Esophagus squamous epithelium (tissue), 5 donors: Measurements from ENCODE around the gene AMHR2. TPM values are rescaled to one million over a fixed set of nuclear protein-coding genes. Genes with fewer than 3 reads are reported as not detected.
"Not testable (repeated sequence)": the region's sequence is repeated elsewhere in the genome, so short reads cannot be mapped to it uniquely, and the experiment has no call there.

ENCODE experiments used
- DNase-seq: peaks from one replicate; lab custom pipeline; 2025; lab: John Stamatoyannopoulos, UW
- H3K27ac ChIP-seq, 4 donors: fragments of 200-600 bp; sonication (generic); one replicate each; pipeline ENCODE4 v1.5.1; 2016 to 2019; ENCODE audit warnings: mild to moderate bottlenecking in 1 of 4
- H3K27me3 ChIP-seq, 4 donors: fragments of 200-600 bp; sonication (generic); 1 replicate in 3 of 4; 2 replicates in 1 of 4; pipeline versions ENCODE4 v1.5.1 to v1.6.0; 2017 to 2021; ENCODE audit warnings: antibody characterized with exemption in 1 of 4
- H3K36me3 ChIP-seq, 3 donors: fragments of 200-600 bp; sonication (generic); one replicate each; pipeline ENCODE4 v1.5.1; 2016 to 2019
- H3K4me1 ChIP-seq, 3 donors: fragments of 200-600 bp; sonication (generic); one replicate each; pipeline ENCODE4 v1.5.1; 2017 to 2019
- H3K4me3 ChIP-seq, 4 donors: fragments of 200-600 bp; sonication (generic); 1 replicate in 3 of 4; 2 replicates in 1 of 4; pipeline ENCODE4 v1.5.1; 2016 to 2019; ENCODE audit warnings: mild to moderate bottlenecking in 2 of 4, moderate library complexity in 1 of 4
- H3K9me3 ChIP-seq, 3 donors: fragments of 200-600 bp; sonication (generic); one replicate each; pipeline ENCODE4 v1.5.1; 2016 to 2019
- CTCF ChIP-seq, 6 experiments: fragments of 450-650 bp in 4 of 6; fragments of 200-600 bp in 2 of 6; sonication (generic) in 2 of 6; IDR thresholded peaks; one replicate each; pipeline ENCODE4 v1.5.1; 2016 to 2019; ENCODE audit warnings: antibody characterized with exemption in 6 of 6, mild to moderate bottlenecking in 4 of 6, moderate library complexity in 4 of 6
- POLR2A ChIP-seq, 4 donors: fragments of 450-650 bp; IDR thresholded peaks; one replicate each; pipeline ENCODE4 v1.6.1; 2017; ENCODE audit warnings: antibody characterized with exemption in 4 of 4, mild to moderate bottlenecking in 4 of 4, moderate library complexity in 3 of 4
- WGBS, 2 donors: methylation state at CpG; one replicate each; pipeline ENCODE4 v1.1.5; 2018; 5-methylcytosine and 5-hydroxymethylcytosine counted together
- intact Hi-C: fragments of 100-400 bp; cut with DNase I; formaldehyde crosslinking; loops from one replicate; pipeline ENCODE4 v1.15.0; 2022
- total RNA-seq, 4 donors: library from RNA; depleted of rRNA; stranded (reverse); fragments of >200 nt; gene quantifications; one replicate each; pipeline ENCODE4 v1.1.0, GENCODE V29; 2016
- donor health status: DM: yes; HTN: yes; CAD: no.

AMHR2 gene
- total RNA-seq, 4 donors from 2014 or later = 0.76 TPM; not detected in 3

DNA sequence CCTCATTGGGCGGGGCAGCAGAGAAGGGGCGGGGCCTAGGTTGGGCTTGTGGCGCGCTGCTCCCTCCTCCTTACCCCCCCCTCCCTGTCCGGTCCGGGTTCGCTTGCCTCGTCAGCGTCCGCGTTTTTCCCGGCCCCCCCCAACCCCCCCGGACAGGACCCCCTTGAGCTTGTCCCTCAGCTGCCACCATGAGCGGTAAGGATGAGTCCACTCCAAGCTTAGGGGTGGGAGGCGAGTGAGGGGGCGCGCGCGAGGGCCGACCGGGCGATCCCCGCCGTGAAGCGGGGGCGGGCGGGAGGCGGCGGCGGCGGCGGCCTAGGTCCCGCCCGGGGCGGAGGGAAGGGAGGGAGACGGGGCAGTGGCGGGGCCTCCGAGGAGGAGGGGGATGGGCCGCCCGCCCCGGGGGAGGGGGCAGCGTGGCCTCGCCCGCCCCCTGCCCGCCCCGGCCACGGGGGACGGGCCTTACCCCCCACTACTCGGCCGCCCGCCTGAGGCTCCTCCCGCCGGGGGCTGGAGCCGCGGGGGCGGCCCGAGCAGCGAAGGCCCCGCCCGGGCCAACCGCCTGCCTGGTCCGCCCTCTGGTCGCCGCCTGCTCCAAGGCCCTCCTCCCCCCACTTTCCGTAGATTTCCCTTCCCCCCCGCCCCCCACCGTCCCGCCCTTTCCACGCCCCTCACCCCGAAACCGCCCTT is 43.4 kb upstream of the AMHR2 start, which contains the start of gene SP1:
Gene SP1 (plus strand): TSS at position 73 of the 690 bp plus-strand sequence. CDS start 116 bp downstream, at position 189.
- Histone ChIP-seq H3K4me3 (peak within 1 kb of the TSS; percentile 57 to 89 (median 73)), H3K36me3 (peaks cover 0 to 37% (median 10%) of the 10 kb centered on the region in 3 donors), H3K27me3 (no peaks in the 10 kb centered on the region), H3K27ac (peak within 1 kb of the TSS; percentile 98 to 100 (median 100)), H3K4me1 (peaks cover 43 to 57% (median 46%) of the 10 kb centered on the region in 3 donors), H3K9me3 (no peaks in the 10 kb centered on the region)
- TF ChIP-seq POLR2A (IDR thresholded peaks at IDR 0.05) (peak in 2 of 4 donors; percentile 37 to 64), CTCF (IDR thresholded peaks at IDR 0.05) (peak in 1 of 6 experiments; percentile 5)
- WGBS, 2 donors = 0% methylated on average over 5 to 10 of the region's 71 CpGs
- peak; percentile 59 for DNase-seq
- intact Hi-C loops = no loop called here

- intact Hi-C loops = no loop called here
- no peak for TF ChIP-seq CTCF (IDR thresholded peaks at IDR 0.05)
- no peak for DNase-seq
- peak overlapping the region; percentile 57 to 89 (median 73) for H3K4me3 ChIP-seq
- WGBS, 2 donors = 1 to 5% methylated on average over 20 to 21 of the region's 21 CpGs
- H3K27me3 ChIP-seq = no peaks in the 10 kb centered on the region
- no peaks in the 10 kb centered on the region for H3K9me3 ChIP-seq
- peak overlapping the region; percentile 92 to 100 (median 100) for H3K27ac ChIP-seq
- H3K36me3 ChIP-seq = peaks cover 0 to 45% (median 13%) of the 10 kb centered on the region in 3 donors
- peaks cover 47 to 66% (median 53%) of the 10 kb centered on the region in 3 donors for H3K4me1 ChIP-seq
These were observed 42.6 kb upstream of the AMHR2 start for GRCh38 chr12:53380794-53381730.

DNA sequence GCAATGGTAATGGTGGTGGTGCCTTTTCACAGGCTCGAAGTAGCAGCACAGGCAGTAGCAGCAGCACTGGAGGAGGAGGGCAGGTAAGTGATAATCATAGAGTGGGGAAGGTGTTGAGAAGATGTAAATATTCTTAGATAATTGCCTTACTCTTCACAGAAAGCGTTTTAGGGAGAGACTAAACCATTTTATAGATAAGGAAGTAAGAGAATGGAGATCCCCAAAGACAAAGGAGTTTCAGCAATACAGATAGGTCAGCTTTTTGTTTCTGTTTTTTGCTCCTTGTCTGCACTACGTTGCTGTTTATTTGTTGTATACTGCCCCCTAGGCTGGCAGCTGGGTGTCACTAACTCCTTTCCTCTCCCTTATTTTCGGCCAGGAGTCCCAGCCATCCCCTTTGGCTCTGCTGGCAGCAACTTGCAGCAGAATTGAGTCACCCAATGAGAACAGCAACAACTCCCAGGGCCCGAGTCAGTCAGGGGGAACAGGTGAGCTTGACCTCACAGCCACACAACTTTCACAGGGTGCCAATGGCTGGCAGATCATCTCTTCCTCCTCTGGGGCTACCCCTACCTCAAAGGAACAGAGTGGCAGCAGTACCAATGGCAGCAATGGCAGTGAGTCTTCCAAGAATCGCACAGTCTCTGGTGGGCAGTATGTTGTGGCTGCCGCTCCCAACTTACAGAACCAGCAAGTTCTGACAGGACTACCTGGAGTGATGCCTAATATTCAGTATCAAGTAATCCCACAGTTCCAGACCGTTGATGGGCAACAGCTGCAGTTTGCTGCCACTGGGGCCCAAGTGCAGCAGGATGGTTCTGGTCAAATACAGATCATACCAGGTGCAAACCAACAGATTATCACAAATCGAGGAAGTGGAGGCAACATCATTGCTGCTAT is 41.7 kb upstream of the AMHR2 start:
- peak overlapping the region; percentile 57 to 89 (median 73) for H3K4me3 ChIP-seq
- peak overlapping the region; percentile 92 to 100 (median 100) for H3K27ac ChIP-seq
- no peaks in the 10 kb centered on the region for H3K27me3 ChIP-seq
- DNase-seq = no peak
- 18 to 20% methylated on average over 5 to 8 of the region's 9 CpGs for WGBS, 2 donors
- H3K36me3 ChIP-seq = peaks cover 0 to 52% (median 13%) of the 10 kb centered on the region in 3 donors
- peak in 4 of 6 experiments; percentile 44 to 75 (median 50) for TF ChIP-seq CTCF (IDR thresholded peaks at IDR 0.05)
- no peak for TF ChIP-seq POLR2A (IDR thresholded peaks at IDR 0.05)
- H3K4me1 ChIP-seq = peaks cover 54 to 75% (median 62%) of the 10 kb centered on the region in 3 donors
- intact Hi-C loops = no loop called here
- H3K9me3 ChIP-seq = no peaks in the 10 kb centered on the region

DNA sequence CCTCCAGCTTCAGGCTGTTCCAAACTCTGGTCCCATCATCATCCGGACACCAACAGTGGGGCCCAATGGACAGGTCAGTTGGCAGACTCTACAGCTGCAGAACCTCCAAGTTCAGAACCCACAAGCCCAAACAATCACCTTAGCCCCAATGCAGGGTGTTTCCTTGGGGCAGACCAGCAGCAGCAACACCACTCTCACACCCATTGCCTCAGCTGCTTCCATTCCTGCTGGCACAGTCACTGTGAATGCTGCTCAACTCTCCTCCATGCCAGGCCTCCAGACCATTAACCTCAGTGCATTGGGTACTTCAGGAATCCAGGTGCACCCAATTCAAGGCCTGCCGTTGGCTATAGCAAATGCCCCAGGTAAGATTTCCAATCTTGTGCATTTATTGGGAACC is 40.4 kb upstream of the AMHR2 start:
- TF ChIP-seq POLR2A (IDR thresholded peaks at IDR 0.05) = no peak
- no peak for TF ChIP-seq CTCF (IDR thresholded peaks at IDR 0.05)
- H3K4me1 ChIP-seq = peaks cover 64 to 84% (median 72%) of the 10 kb centered on the region in 3 donors
- H3K9me3 ChIP-seq = no peaks in the 10 kb centered on the region
- H3K4me3 ChIP-seq = peak overlapping the region; percentile 57 to 89 (median 73)
- H3K27me3 ChIP-seq = no peaks in the 10 kb centered on the region
- DNase-seq = no peak
- H3K27ac ChIP-seq = peak overlapping the region; percentile 92 to 100 (median 100)
- intact Hi-C loops = no loop called here
- WGBS, 2 donors = 32 to 40% methylated on average over 1 to 2 of the region's 2 CpGs
- H3K36me3 ChIP-seq = peaks cover 0 to 52% (median 13%) of the 10 kb centered on the region in 3 donors

DNA sequence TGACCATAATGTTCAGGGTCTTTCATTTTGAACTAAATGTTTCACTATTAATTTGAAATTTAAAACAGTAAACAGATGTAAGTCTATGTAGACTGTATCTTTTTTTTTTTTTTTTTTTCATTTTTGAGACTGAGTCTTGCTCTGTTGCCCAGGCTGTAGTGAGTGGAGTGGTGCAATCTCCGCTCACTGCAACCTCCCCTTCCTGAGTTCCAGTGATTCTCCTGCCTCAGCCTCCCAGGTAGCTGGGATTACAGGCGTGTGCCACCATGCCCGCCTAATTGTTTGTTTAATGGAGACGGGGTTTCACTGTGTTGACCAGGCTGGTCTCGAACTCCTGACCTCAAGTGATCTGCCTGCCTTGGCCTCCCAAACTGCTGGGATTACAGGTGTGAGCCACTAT is 37.3 kb upstream of the AMHR2 start:
- H3K9me3 ChIP-seq, DNase-seq, intact Hi-C loops, H3K27me3 ChIP-seq: not testable (repeated sequence)
- Histone ChIP-seq H3K4me3 (peak overlapping the region in 3 of 4 donors; percentile 7 to 89 (median 86)), H3K4me1 (peaks cover 75 to 100% (median 90%) of the 10 kb centered on the region in 3 donors), H3K36me3 (peaks cover 0 to 61% (median 13%) of the 10 kb centered on the region in 3 donors), H3K27ac (peak overlapping the region; percentile 25 to 100 (median 56))
- 72 to 88% methylated on average over 3 to 5 of the region's 5 CpGs for WGBS, 2 donors
